HEK293 (cell line): Measurements from ENCODE around the gene SERGEF.

Experiments used
- CTCF ChIA-PET: fragments of 350-600 bp; formaldehyde crosslinking; extraction: SDS; loops from one replicate; lab custom pipeline; 2021; ENCODE audit warnings: antibody characterized with exemption; lab: Yijun Ruan, JAX
- POLR2A ChIA-PET: fragments of 300-600 bp; formaldehyde crosslinking; extraction: SDS; loops from one replicate; lab custom pipeline; 2020; ENCODE audit warnings: antibody characterized with exemption, inconsistent platforms; lab: Yijun Ruan, JAX
- H3K27ac ChIP-seq: fragments of 200-500 bp; sonication (Bioruptor generic); 2 replicates; pipeline ENCODE4 v1.5.1; 2014; ENCODE audit warnings: low read depth, low read length, control low read depth, inconsistent platforms; ENCODE audit errors: extremely low read depth
- H3K36me3 ChIP-seq, 2 experiments: fragments of 200-500 bp in 1 of 2; sonication (Bioruptor generic) in 1 of 2; 1 replicate in 1 of 2; 2 replicates in 1 of 2; pipeline ENCODE4 v1.5.1; 2014 to 2017; ENCODE audit warnings: inconsistent platforms in 2 of 2, low read length in 2 of 2; ENCODE audit not compliant: control insufficient read depth in 2 of 2, insufficient read depth in 1 of 2
- H3K4me1 ChIP-seq: fragments of 200-500 bp; sonication (Bioruptor generic); 2 replicates; pipeline ENCODE4 v1.5.1; 2014; ENCODE audit warnings: mild to moderate bottlenecking, low read length, inconsistent platforms; ENCODE audit not compliant: control insufficient read depth, insufficient read depth
- H3K4me3 ChIP-seq: 2 replicates; pipeline ENCODE4 v1.5.1; 2011; ENCODE audit warnings: low read depth, mild to moderate bottlenecking, control low read depth, low read length, moderate library complexity
- H3K9me3 ChIP-seq: fragments of 200-500 bp; sonication (Bioruptor generic); 2 replicates; pipeline ENCODE4 v1.5.1; 2014; ENCODE audit warnings: low read depth, low read length, inconsistent platforms; ENCODE audit not compliant: control insufficient read depth, insufficient read depth
- EGR2 ChIP-seq: fragments of 450-650 bp; formaldehyde crosslinking; IDR thresholded peaks from 2 replicates; pipeline ENCODE4 v1.5.1; 2016; ENCODE audit warnings: low read depth, missing biosample characterization, missing genetic modification characterization
- GLI2 ChIP-seq: fragments of 450-650 bp; formaldehyde crosslinking; IDR thresholded peaks from 2 replicates; pipeline ENCODE4; 2017; ENCODE audit warnings: missing biosample characterization, missing genetic modification characterization, low read depth, borderline replicate concordance
- HOXA7 ChIP-seq: sonication (generic); formaldehyde crosslinking; IDR thresholded peaks from 2 replicates; pipeline ENCODE4 v1.8.1; 2022; ENCODE audit warnings: missing genetic modification reagents, borderline replicate concordance
- KLF10 ChIP-seq: fragments of 450-650 bp; IDR thresholded peaks from 2 replicates; pipeline ENCODE4 v1.5.1; 2018; ENCODE audit warnings: missing biosample characterization, mild to moderate bottlenecking, missing genetic modification characterization
- SCRT2 ChIP-seq: fragments of 450-650 bp; formaldehyde crosslinking; IDR thresholded peaks from 2 replicates; pipeline ENCODE4 v1.5.1; 2016; ENCODE audit warnings: missing biosample characterization, missing genetic modification characterization
- SETDB1 ChIP-seq: IDR thresholded peaks from one replicate; pipeline ENCODE4 v1.6.1; 2017; ENCODE audit warnings: mild to moderate bottlenecking, low read length, moderate library complexity, mixed read lengths; ENCODE audit not compliant: insufficient read length
- SP7 ChIP-seq: fragments of 450-650 bp; formaldehyde crosslinking; IDR thresholded peaks from 2 replicates; pipeline ENCODE4 v1.5.1; 2016; ENCODE audit warnings: missing biosample characterization, missing genetic modification characterization
- ZNF138 ChIP-seq: fragments of 450-650 bp; formaldehyde crosslinking; IDR thresholded peaks from 2 replicates; pipeline ENCODE4 v1.5.1; 2016; ENCODE audit warnings: missing biosample characterization, missing genetic modification characterization, borderline replicate concordance
- ZNF335 ChIP-seq: fragments of 450-650 bp; formaldehyde crosslinking; conservative IDR thresholded peaks from 2 replicates; pipeline ENCODE4 v1.5.1; 2016; ENCODE audit warnings: missing biosample characterization, missing genetic modification characterization
- ZNF394 ChIP-seq: fragments of 450-650 bp; formaldehyde crosslinking; IDR thresholded peaks from 2 replicates; pipeline ENCODE4 v1.5.1; 2016; ENCODE audit warnings: missing biosample characterization, missing genetic modification characterization, mild to moderate bottlenecking, moderate library complexity, borderline replicate concordance
- ZNF501 ChIP-seq: fragments of 450-650 bp; formaldehyde crosslinking; IDR thresholded peaks from 2 replicates; pipeline ENCODE4 v1.5.1; 2016; ENCODE audit warnings: missing biosample characterization, missing genetic modification characterization
- ZNF529 ChIP-seq: fragments of 450-650 bp; formaldehyde crosslinking; IDR thresholded peaks from 2 replicates; pipeline ENCODE4 v1.5.1; 2017; ENCODE audit warnings: missing genetic modification characterization, missing biosample characterization; ENCODE audit not compliant: insufficient replicate concordance
- ZNF785 ChIP-seq: fragments of 450-650 bp; formaldehyde crosslinking; IDR thresholded peaks from 2 replicates; pipeline ENCODE4 v1.5.1; 2016; ENCODE audit warnings: missing biosample characterization, missing genetic modification characterization
- TF ChIP-seq, protein P1 (sequence below): fragments of 450-650 bp; formaldehyde crosslinking; conservative IDR thresholded peaks from 2 replicates; pipeline ENCODE4 v1.5.1; 2016; ENCODE audit warnings: low read depth, missing biosample characterization, missing genetic modification characterization
- TF ChIP-seq, protein P2 (sequence below): sonication (generic); formaldehyde crosslinking; IDR thresholded peaks from 2 replicates; pipeline ENCODE4 v1.8.1; 2022; ENCODE audit warnings: mild to moderate bottlenecking, moderate library complexity, missing genetic modification reagents
- TF ChIP-seq, protein P3 (sequence below): fragments of 450-650 bp; formaldehyde crosslinking; IDR thresholded peaks from 2 replicates; pipeline ENCODE4 v1.5.1; 2016; ENCODE audit warnings: missing biosample characterization, missing genetic modification characterization
- TF ChIP-seq, protein P4 (sequence below): fragments of 450-650 bp; IDR thresholded peaks from 2 replicates; pipeline ENCODE4 v1.5.1; 2018; ENCODE audit warnings: missing biosample characterization, mild to moderate bottlenecking, missing genetic modification characterization
- TF ChIP-seq, protein P5 (sequence below): fragments of 450-650 bp; formaldehyde crosslinking; IDR thresholded peaks from 2 replicates; pipeline ENCODE4 v1.5.1; 2016; ENCODE audit warnings: missing biosample characterization, missing genetic modification characterization

Gene SERGEF

DNA sequence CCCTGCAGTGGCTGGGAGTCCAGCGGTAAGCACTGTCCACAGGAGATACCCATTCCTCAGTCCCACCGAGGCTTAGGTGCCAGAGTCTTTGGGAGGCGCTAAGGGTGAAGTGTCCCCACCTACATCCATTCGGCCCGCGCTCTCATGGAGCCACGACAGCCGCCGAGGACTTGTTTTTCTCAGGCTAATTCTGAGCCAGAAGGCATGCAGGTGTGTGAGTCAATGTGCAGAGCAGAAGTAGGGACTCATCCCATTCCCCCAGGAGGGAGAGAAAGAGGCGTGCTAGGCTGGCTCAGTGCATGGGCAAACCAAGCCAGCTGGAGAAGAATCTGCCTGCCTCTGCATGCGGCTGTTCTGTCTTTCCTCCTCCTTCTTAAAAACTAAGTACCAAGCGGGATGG lies 231.6 kb downstream of the SERGEF start:
- CTCF ChIA-PET = no interaction called here
- POLR2A ChIA-PET = no interaction called here
- Histone ChIP-seq H3K27ac (no peak overlapping the region), H3K4me3 (no peak overlapping the region), H3K36me3 (no peaks in the 10 kb centered on the region), H3K4me1 (no peaks in the 10 kb centered on the region), H3K9me3 (no peaks in the 10 kb centered on the region)
- TF ChIP-seq, protein P1, sequence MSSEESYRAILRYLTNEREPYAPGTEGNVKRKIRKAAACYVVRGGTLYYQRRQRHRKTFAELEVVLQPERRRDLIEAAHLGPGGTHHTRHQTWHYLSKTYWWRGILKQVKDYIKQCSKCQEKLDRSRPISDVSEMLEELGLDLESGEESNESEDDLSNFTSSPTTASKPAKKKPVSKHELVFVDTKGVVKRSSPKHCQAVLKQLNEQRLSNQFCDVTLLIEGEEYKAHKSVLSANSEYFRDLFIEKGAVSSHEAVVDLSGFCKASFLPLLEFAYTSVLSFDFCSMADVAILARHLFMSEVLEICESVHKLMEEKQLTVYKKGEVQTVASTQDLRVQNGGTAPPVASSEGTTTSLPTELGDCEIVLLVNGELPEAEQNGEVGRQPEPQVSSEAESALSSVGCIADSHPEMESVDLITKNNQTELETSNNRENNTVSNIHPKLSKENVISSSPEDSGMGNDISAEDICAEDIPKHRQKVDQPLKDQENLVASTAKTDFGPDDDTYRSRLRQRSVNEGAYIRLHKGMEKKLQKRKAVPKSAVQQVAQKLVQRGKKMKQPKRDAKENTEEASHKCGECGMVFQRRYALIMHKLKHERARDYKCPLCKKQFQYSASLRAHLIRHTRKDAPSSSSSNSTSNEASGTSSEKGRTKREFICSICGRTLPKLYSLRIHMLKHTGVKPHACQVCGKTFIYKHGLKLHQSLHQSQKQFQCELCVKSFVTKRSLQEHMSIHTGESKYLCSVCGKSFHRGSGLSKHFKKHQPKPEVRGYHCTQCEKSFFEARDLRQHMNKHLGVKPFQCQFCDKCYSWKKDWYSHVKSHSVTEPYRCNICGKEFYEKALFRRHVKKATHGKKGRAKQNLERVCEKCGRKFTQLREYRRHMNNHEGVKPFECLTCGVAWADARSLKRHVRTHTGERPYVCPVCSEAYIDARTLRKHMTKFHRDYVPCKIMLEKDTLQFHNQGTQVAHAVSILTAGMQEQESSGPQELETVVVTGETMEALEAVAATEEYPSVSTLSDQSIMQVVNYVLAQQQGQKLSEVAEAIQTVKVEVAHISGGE (tag by site-specific recombination) = no peak
- TF ChIP-seq HOXA7 (CRISPR knock-in tag) = no peak
- no peak for TF ChIP-seq ZNF529 (tag by site-specific recombination)
- TF ChIP-seq ZNF394 (tag by site-specific recombination) = no peak
- no peak for TF ChIP-seq KLF10

DNA sequence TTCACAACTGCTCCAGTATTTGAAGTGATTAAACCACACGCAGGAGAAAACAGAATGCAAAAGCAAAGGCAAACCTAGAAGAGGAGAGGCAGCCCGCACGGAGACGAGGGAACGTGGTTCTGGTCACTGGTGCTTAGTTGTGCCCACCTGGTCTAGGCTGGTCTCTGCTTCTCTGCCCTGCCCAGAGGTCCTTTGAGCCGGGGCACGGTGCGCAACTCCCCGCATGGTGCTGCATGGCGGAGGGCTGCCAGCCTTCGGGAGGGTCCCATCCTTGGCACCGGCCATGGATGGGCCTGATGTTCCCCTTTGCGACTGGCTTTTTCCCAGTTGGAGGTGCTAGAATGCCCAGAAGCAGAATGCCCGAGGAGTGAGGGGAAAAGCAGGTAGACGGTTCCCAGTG lies 232.2 kb downstream of the SERGEF start:
- Histone ChIP-seq H3K27ac (no peak overlapping the region), H3K4me3 (no peak overlapping the region), H3K4me1 (no peaks in the 10 kb centered on the region), H3K36me3 (no peaks in the 10 kb centered on the region), H3K9me3 (no peaks in the 10 kb centered on the region)
- ChIA-PET POLR2A (no interaction called here), CTCF (interaction anchor here (0.6 kb wide), 2 partner anchors 362 to 605 kb away, joined by 3 to 4 read pairs; no protein-coding TSS in a partner anchor)
- TF ChIP-seq, protein P2, sequence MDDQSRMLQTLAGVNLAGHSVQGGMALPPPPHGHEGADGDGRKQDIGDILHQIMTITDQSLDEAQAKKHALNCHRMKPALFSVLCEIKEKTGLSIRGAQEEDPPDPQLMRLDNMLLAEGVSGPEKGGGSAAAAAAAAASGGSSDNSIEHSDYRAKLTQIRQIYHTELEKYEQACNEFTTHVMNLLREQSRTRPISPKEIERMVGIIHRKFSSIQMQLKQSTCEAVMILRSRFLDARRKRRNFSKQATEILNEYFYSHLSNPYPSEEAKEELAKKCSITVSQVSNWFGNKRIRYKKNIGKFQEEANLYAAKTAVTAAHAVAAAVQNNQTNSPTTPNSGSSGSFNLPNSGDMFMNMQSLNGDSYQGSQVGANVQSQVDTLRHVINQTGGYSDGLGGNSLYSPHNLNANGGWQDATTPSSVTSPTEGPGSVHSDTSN (CRISPR knock-in tag) = no peak
- TF ChIP-seq, protein P3, sequence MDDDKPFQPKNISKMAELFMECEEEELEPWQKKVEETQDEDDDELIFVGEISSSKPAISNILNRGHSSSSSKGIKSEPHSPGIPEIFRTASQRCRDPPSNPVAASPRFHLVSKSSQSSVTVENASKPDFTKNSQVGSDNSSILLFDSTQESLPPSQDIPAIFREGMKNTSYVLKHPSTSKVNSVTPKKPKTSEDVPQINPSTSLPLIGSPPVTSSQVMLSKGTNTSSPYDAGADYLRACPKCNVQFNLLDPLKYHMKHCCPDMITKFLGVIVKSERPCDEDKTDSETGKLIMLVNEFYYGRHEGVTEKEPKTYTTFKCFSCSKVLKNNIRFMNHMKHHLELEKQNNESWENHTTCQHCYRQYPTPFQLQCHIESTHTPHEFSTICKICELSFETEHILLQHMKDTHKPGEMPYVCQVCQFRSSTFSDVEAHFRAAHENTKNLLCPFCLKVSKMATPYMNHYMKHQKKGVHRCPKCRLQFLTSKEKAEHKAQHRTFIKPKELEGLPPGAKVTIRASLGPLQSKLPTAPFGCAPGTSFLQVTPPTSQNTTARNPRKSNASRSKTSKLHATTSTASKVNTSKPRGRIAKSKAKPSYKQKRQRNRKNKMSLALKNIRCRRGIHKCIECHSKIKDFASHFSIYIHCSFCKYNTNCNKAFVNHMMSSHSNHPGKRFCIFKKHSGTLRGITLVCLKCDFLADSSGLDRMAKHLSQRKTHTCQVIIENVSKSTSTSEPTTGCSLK (tag by site-specific recombination) = no peak
- no peak for TF ChIP-seq ZNF785 (tag by site-specific recombination)

DNA sequence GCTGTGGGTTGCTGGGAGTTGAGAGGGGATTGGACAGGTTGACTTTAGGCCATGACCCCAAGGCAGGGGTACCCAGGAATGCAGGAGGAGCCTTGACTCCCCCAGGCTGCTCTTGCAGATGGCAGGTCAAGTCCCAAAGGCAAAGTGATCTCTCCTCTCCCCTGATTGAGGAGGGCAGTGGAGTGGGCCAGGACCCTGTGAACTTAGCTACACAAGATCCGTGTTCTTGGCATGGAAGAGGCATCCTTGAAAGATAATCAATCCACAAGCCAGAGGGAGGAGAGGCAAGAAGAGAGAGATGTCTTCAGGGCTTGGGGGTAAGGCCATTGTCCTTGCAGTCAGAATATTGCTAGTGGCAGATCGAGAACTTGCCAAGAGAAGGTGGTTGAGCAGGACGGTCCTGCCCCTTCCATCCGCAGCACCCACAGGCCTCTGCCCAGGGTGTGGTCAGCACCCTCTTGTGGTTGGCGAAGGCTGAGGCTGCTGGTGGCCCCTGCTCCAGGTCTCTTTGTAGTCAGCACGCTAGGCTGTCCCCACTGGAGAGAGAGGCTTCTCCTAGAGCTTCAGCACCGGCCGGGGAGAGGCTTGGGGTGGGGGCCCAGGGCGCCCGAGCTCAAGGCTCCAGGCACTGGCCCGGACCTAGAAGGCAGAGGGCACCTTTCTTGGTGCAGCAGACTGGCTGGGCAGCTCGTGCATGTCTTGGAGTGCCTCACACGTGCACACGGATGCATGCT lies 232.8 kb downstream of the SERGEF start:
- Histone ChIP-seq H3K9me3 (no peaks in the 10 kb centered on the region), H3K4me1 (no peaks in the 10 kb centered on the region), H3K36me3 (no peaks in the 10 kb centered on the region), H3K4me3 (no peak overlapping the region), H3K27ac (no peak overlapping the region)
- ChIA-PET CTCF (interaction anchor here (0.6 to 1.7 kb wide), 3 partner anchors 49 to 605 kb away, joined by 3 to 7 read pairs (median 4); no protein-coding TSS in a partner anchor), POLR2A (no interaction called here)
- TF ChIP-seq SCRT2 = no peak
- TF ChIP-seq SP7 (tag by site-specific recombination) = no peak
- TF ChIP-seq SETDB1 = no peak
- TF ChIP-seq, protein P4, sequence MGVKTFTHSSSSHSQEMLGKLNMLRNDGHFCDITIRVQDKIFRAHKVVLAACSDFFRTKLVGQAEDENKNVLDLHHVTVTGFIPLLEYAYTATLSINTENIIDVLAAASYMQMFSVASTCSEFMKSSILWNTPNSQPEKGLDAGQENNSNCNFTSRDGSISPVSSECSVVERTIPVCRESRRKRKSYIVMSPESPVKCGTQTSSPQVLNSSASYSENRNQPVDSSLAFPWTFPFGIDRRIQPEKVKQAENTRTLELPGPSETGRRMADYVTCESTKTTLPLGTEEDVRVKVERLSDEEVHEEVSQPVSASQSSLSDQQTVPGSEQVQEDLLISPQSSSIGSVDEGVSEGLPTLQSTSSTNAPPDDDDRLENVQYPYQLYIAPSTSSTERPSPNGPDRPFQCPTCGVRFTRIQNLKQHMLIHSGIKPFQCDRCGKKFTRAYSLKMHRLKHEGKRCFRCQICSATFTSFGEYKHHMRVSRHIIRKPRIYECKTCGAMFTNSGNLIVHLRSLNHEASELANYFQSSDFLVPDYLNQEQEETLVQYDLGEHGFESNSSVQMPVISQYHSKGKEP (tag by site-specific recombination) = no peak
- TF ChIP-seq, protein P5, sequence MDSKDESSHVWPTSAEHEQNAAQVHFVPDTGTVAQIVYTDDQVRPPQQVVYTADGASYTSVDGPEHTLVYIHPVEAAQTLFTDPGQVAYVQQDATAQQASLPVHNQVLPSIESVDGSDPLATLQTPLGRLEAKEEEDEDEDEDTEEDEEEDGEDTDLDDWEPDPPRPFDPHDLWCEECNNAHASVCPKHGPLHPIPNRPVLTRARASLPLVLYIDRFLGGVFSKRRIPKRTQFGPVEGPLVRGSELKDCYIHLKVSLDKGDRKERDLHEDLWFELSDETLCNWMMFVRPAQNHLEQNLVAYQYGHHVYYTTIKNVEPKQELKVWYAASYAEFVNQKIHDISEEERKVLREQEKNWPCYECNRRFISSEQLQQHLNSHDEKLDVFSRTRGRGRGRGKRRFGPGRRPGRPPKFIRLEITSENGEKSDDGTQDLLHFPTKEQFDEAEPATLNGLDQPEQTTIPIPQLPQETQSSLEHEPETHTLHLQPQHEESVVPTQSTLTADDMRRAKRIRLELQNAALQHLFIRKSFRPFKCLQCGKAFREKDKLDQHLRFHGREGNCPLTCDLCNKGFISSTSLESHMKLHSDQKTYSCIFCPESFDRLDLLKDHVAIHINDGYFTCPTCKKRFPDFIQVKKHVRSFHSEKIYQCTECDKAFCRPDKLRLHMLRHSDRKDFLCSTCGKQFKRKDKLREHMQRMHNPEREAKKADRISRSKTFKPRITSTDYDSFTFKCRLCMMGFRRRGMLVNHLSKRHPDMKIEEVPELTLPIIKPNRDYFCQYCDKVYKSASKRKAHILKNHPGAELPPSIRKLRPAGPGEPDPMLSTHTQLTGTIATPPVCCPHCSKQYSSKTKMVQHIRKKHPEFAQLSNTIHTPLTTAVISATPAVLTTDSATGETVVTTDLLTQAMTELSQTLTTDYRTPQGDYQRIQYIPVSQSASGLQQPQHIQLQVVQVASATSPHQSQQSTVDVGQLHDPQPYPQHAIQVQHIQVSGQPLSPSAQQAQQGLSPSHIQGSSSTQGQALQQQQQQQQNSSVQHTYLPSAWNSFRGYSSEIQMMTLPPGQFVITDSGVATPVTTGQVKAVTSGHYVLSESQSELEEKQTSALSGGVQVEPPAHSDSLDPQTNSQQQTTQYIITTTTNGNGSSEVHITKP (tag by site-specific recombination) = no peak
- no peak for TF ChIP-seq EGR2
- no peak for TF ChIP-seq ZNF138 (tag by site-specific recombination)
- no peak for TF ChIP-seq GLI2 (tag by site-specific recombination)
- no peak for TF ChIP-seq ZNF501 (tag by site-specific recombination)
- TF ChIP-seq ZNF335 (tag by site-specific recombination) = no peak
